Measurements from ENCODE around the gene RBM39.

DNA sequence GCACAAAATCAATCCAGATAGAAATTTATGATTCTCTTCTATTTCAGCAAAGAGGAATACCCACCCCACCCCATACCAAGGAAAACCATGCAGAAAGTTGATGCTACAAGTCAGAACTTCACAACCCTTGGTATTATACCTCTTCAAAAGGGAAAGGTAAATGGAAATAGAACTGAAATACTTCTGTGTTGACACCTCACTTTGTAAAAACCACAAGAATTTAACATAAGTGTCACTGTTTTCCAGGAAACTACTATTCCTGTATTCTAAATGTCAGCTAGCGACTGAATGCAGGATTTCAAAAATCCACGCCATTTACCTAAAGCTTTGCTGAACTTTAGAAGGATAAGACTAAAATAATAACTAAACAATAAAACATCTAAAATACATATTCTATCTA is 81.0 kb downstream of the RBM39 start:
- TF ChIP-seq, protein P1, sequence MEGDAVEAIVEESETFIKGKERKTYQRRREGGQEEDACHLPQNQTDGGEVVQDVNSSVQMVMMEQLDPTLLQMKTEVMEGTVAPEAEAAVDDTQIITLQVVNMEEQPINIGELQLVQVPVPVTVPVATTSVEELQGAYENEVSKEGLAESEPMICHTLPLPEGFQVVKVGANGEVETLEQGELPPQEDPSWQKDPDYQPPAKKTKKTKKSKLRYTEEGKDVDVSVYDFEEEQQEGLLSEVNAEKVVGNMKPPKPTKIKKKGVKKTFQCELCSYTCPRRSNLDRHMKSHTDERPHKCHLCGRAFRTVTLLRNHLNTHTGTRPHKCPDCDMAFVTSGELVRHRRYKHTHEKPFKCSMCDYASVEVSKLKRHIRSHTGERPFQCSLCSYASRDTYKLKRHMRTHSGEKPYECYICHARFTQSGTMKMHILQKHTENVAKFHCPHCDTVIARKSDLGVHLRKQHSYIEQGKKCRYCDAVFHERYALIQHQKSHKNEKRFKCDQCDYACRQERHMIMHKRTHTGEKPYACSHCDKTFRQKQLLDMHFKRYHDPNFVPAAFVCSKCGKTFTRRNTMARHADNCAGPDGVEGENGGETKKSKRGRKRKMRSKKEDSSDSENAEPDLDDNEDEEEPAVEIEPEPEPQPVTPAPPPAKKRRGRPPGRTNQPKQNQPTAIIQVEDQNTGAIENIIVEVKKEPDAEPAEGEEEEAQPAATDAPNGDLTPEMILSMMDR (IDR thresholded peaks at IDR 0.05), result no peak
- TF ChIP-seq POLR2A (IDR thresholded peaks at IDR 0.05; ENCODE audit: low read depth), result no peak
- no peak for TF ChIP-seq POLR2AphosphoS5 (IDR thresholded peaks at IDR 0.05)
